NCI-H2196 treated with DMSO at 0.1 percent for 48 hours (cell line): ENCODE data around the gene ZCWPW2.

ENCODE experiments used
- DNase-seq: peaks from one replicate; lab custom pipeline; 2025; ENCODE audit not compliant: unreplicated experiment; lab: John Stamatoyannopoulos, UW

The ZCWPW2 gene

DNA sequence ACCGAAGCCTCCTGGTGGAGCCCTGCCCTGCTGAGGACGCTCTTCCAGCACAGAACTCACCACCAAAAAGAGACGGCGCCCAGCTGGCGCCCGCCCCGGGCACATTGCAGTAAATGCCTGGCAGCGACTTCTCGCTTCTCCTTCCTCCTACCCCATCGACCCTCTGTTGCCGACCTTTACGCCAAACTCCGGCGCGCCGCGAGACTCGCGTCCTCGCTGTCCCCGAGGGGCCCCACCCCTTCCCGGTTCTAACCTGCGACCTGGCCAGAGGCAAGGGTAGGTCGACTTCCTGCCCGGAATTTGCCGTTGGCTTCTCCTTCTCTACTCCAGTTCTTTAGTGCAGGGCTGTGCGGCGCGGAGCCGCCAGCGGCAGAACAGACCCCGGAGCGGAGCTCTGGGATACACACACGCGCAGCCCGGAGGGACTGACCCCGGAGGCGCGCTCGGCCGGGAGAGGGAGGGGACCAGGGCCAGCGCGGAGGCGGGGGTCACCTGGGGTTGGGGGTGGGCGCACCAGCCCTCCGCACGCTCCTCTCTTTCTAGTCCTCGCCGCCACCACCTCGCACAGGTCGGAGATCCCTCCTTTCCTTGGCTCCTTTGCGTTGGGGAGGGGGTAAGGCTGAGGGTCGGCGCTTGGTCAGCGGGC, 226.7 kb downstream of the ZCWPW2 start:
- no peak for DNase-seq
